Uterus (tissue), 2 donors: Measurements from ENCODE around the gene ZFYVE27.

ENCODE experiments used
- CTCF ChIP-seq, 4 experiments: fragments of 200-600 bp in 2 of 4; fragments of 450-650 bp in 2 of 4; sonication (generic) in 2 of 4; IDR thresholded peaks; one replicate each; pipeline ENCODE4 v1.5.1; 2016 to 2019; ENCODE audit warnings: antibody characterized with exemption in 4 of 4, mild to moderate bottlenecking in 2 of 4, moderate library complexity in 1 of 4
- POLR2A ChIP-seq, 2 donors: fragments of 450-650 bp; IDR thresholded peaks; one replicate each; pipeline ENCODE4 v1.6.1; 2016; ENCODE audit warnings: antibody characterized with exemption in 2 of 2, mild to moderate bottlenecking in 1 of 2, moderate library complexity in 1 of 2

DNA sequence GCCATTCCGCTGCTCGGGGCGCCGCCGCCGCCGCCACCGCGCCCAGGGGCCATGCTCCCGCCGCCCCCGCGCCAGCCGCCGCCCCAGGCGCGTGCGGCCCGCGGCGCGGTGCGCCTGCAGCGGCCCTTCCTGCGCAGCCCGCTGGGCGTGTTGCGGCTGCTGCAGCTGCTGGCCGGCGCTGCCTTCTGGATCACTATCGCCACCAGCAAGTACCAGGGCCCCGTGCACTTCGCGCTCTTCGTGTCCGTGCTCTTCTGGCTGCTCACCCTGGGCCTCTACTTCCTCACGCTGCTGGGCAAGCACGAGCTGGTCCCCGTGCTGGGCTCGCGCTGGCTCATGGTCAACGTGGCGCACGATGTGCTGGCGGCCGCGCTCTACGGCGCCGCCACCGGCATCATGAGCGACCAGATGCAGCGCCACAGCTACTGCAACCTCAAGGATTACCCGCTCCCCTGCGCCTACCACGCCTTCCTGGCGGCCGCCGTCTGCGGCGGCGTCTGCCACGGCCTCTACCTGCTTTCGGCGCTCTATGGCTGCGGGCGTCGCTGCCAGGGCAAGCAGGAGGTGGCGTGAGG is 23.0 kb upstream of the ZFYVE27 start:
- TF ChIP-seq CTCF (IDR thresholded peaks at IDR 0.05) (peak in 3 of 4 experiments; percentile 3 to 23 (median 12)), POLR2A (IDR thresholded peaks at IDR 0.05) (peak in 1 of 2 donors; percentile 35)
